ENCODE data around the gene RRM1.
A peak's percentile ranks its signal among the peaks of the same experiment; 100 is the strongest.

Gene RRM1

DNA sequence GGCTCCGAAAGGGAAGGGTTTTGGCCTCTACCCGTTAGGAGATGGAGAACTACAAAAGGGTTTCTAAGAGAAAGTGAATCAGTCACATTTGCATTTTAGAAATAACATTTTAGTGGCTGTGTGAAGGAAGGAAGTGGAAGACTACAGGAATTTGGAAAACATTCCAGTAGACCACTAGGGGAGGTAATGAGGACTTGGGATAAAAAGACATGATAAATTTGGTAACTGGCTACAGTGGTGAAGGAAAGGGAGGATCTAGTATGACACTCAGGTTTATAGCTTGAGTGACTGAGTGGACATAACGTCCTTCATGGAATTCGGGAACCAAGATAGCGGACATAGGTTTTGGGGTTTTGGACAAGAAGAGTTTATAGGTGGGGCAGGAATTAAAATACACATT is 7.0 kb upstream of the RRM1 start:
- TF ChIP-seq, protein P1, sequence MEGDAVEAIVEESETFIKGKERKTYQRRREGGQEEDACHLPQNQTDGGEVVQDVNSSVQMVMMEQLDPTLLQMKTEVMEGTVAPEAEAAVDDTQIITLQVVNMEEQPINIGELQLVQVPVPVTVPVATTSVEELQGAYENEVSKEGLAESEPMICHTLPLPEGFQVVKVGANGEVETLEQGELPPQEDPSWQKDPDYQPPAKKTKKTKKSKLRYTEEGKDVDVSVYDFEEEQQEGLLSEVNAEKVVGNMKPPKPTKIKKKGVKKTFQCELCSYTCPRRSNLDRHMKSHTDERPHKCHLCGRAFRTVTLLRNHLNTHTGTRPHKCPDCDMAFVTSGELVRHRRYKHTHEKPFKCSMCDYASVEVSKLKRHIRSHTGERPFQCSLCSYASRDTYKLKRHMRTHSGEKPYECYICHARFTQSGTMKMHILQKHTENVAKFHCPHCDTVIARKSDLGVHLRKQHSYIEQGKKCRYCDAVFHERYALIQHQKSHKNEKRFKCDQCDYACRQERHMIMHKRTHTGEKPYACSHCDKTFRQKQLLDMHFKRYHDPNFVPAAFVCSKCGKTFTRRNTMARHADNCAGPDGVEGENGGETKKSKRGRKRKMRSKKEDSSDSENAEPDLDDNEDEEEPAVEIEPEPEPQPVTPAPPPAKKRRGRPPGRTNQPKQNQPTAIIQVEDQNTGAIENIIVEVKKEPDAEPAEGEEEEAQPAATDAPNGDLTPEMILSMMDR (IDR thresholded peaks at IDR 0.05; ENCODE audit: borderline replicate concordance, control extremely low read depth, extremely low read depth, insufficient read depth, missing control alignments): no peak
- in situ Hi-C loops (cut with MboI; ENCODE audit: low sequenced_read_pairs, unreplicated experiment): no loop called here
- no peak for DNase-seq (ENCODE audit: low spot score)

DNA sequence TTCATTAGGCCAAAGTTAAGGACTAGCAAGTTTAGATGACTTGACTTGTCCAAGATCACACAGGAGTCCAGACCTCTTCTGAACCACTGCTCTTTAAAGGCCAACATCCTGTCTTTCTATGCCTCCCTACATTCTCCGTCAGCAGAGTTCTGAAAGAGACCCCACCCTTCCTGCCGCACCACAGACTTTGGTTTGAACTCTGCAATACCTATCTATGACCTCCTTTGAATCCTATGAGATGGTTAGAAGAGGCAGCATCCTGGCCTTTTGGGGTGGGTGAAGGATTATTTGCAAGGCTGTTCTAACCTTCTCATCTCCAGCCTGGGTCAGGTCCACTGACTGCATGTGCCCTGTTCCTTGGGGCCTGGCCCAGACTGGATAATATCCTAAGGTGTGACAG is 4.3 kb upstream of the RRM1 start:
- DNase-seq (ENCODE audit: low spot score): no peak
- in situ Hi-C loops (cut with MboI; ENCODE audit: low sequenced_read_pairs, unreplicated experiment): no loop called here

DNA sequence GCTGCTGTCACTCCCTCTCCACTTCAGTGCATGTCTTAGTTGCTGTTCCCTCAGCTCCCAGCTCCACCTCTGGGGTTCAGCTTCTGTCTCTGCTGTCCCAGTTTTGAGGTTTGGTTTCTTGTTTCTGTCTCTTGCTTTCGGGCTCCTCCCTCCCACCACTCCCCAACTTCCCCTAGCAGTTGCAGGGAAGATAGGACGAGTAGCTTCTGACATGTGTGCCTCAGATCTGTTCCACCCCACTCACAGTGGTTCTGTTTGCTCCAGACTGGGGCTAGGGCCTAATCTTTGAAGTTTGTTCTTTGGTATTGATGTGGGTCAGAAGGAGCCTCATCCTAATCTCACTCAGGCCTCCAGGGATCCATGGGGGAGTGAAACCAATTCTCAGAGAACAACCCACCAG is 2.6 kb upstream of the RRM1 start:
- DNase-seq (ENCODE audit: low spot score): peak; percentile 36
- TF ChIP-seq, protein P1 (IDR thresholded peaks at IDR 0.05; ENCODE audit: borderline replicate concordance, control extremely low read depth, extremely low read depth, insufficient read depth, missing control alignments): no peak
- in situ Hi-C loops (cut with MboI; ENCODE audit: low sequenced_read_pairs, unreplicated experiment): no loop called here

More for the DNA sequence above, 4.3 kb upstream of the RRM1 start:
- TF ChIP-seq, protein P1 (IDR thresholded peaks at IDR 0.05; ENCODE audit: borderline replicate concordance, control extremely low read depth, extremely low read depth, insufficient read depth, missing control alignments): no peak

DNA sequence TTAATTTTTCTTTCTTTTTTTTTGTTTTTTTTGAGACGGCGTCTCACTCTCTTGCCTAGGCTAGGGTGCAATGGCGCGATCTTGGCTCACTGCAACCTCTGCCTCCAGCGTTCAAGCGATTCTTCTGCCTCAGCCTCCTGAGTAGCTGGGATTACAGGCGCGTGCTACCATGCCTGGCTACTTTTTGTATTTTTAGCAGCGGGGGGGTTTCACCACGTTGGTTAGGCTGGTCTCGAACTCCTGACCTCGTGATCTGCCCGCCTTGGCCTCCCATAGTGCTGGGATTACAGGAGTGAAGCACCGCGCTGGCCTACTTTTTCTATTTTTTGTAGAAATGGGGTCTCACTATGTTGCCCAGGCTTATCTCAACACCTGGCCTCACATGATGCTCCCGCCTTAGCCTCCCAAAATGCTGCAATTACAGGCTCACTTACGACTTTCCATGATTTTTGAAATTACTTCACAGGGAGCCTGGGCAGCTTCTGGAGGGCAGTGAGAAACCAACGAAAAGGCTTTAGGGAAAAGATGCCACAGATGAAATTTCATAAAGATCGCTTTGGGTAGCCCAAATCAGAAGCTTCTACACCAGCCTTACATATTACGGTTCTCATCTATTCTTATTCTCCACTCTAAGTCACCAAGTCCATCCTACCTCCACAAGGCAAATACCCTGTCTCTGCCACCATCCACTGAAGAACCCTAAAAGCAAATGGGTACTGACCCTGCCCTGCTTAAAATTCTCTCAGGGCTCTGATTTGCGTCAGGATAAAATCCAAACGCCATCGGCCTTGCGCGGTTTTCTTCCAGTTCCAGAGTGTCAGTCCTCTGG is 866 bp upstream of the RRM1 start:
- TF ChIP-seq, protein P1 (IDR thresholded peaks at IDR 0.05; ENCODE audit: borderline replicate concordance, control extremely low read depth, extremely low read depth, insufficient read depth, missing control alignments): no peak
- in situ Hi-C loops (cut with MboI; ENCODE audit: low sequenced_read_pairs, unreplicated experiment): no loop called here
- DNase-seq (ENCODE audit: low spot score): no peak

DNA sequence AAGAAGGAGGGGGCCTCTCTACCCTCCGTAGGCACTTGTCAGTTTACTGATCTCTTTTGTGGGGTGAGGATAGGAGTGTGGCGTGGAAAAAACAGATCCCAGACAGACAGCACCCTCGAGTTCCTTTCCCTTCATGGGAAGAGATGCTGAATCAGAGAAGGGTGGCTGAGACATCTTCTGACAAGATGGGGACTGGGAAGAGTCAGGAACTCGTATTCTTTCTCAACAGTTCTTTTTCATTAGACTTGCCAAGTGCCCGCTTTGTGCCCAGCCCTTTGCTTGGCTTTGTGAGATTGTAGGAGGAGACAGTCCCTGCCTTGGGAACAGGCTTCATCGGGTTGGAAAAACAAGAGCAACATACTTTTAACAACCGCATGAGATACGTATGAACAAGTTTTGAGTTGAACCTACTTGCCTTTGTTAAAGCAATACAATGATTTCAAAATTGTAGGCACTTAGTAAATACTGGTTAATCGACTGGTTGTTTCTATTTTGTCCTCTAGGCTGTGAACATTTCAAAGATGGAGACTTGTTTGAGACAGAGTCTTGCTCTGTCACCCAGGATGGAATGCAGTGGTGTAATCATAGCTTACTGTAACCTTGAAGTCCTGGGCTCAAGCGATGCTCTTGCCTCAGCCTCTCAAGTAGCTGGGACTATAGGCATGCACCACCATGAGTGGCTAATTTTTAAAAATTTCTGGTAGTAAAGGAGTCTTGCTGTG is 1.1 kb downstream of the RRM1 start:
- no peak for DNase-seq (ENCODE audit: low spot score)
- TF ChIP-seq, protein P1 (IDR thresholded peaks at IDR 0.05; ENCODE audit: borderline replicate concordance, control extremely low read depth, extremely low read depth, insufficient read depth, missing control alignments): no peak
- in situ Hi-C loops (cut with MboI; ENCODE audit: low sequenced_read_pairs, unreplicated experiment): no loop called here

DNA sequence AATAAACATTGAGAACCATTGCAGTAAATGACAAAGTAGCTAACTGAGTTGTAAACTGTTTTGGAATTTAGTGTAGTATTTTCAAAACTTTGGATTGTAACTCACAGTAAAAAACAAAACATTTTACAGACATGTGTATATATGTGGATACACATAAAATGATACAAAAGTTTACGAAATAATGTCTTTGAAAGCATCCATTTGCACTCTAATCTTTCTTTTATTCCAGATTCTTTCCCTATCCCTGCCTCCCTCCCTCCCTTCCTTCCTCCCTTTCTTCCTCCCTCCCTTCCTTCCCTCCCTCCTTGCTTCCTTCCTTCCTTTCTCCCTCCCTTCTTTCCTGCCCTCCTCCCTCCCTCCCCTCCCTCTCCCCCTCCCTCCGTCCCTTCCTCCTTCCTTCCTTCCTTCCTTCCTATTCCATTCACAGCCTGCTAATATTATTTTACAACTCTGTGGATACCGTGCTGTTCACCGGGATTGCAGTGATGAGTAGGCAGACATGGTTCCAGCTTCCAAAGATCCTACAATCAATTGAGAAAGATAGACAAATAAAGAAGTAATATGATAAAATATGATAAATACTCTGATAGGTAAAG is 3.5 kb downstream of the RRM1 start:
- TF ChIP-seq, protein P1 (IDR thresholded peaks at IDR 0.05; ENCODE audit: borderline replicate concordance, control extremely low read depth, extremely low read depth, insufficient read depth, missing control alignments): no peak
- no peak for DNase-seq (ENCODE audit: low spot score)
- in situ Hi-C loops (cut with MboI; ENCODE audit: low sequenced_read_pairs, unreplicated experiment): no loop called here

Data from GM13976 (cell line).